ENCODE data around the gene RMRP. TPM values are rescaled to one million over a fixed set of nuclear protein-coding genes. Genes with fewer than 3 reads are reported as not detected.

The RMRP gene
- total RNA-seq, 1 donor = 88,726 TPM

DNA sequence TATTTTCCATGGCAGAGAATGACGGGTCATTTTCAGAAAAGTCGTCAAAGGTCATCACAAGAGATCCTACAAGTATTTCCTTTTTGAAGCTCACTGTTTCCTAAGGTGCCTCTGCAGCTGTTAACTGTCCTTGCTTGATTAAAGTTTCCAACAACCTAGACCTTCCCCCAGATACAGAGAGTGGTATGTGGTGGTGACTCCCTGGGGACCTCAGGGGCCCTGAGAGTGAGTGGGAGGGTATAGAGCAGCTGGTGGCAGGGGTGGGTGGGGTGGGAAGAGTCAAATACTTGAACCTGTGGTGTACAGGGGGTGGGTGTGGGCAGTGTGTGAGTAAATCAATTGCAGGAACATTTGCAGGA is 38.0 kb downstream of the RMRP start:
- Histone ChIP-seq H3K27ac (ENCODE audit: low read depth, low read length) (no peak overlapping the region), H2AFZ (ENCODE audit: low read length) (no peak overlapping the region), H3K9me3 (ENCODE audit: low read depth, low read length) (no peaks in the 10 kb centered on the region), H3K36me3 (ENCODE audit: insufficient read depth, low read length) (no peaks in the 10 kb centered on the region), H3K4me2 (ENCODE audit: insufficient read depth, low read length) (no peak overlapping the region), H3K27me3 (ENCODE audit: insufficient read depth, low read length) (peaks cover 9% of the 10 kb centered on the region), H4K20me1 (ENCODE audit: insufficient read depth, low read length) (no peaks in the 10 kb centered on the region), H3K79me2 (ENCODE audit: insufficient read depth, low read length) (no peaks in the 10 kb centered on the region), H3K4me3 (ENCODE audit: insufficient read depth, low read length) (no peak overlapping the region), H3K4me1 (ENCODE audit: insufficient read depth, low read length) (no peaks in the 10 kb centered on the region)
- TF ChIP-seq CTCF (IDR thresholded peaks at IDR 0.05; ENCODE audit: extremely low read depth, low read depth, low read length) = no peak
- no peak for DNase-seq (ENCODE audit: insufficient read length, low spot score, missing footprints)

- H3K4me2 ChIP-seq (ENCODE audit: insufficient read depth, low read length) = no peak overlapping the region
- H3K27me3 ChIP-seq (ENCODE audit: insufficient read depth, low read length) = peaks cover 9% of the 10 kb centered on the region
- H3K4me1 ChIP-seq (ENCODE audit: insufficient read depth, low read length) = no peaks in the 10 kb centered on the region
- H3K36me3 ChIP-seq (ENCODE audit: insufficient read depth, low read length) = no peaks in the 10 kb centered on the region
- no peaks in the 10 kb centered on the region for H3K9me3 ChIP-seq (ENCODE audit: low read depth, low read length)
- no peak overlapping the region for H2AFZ ChIP-seq (ENCODE audit: low read length)
- no peak overlapping the region for H3K4me3 ChIP-seq (ENCODE audit: insufficient read depth, low read length)
- H3K79me2 ChIP-seq (ENCODE audit: insufficient read depth, low read length) = no peaks in the 10 kb centered on the region
- no peaks in the 10 kb centered on the region for H4K20me1 ChIP-seq (ENCODE audit: insufficient read depth, low read length)
- no peak for TF ChIP-seq CTCF (IDR thresholded peaks at IDR 0.05; ENCODE audit: extremely low read depth, low read depth, low read length)
- no peak for DNase-seq (ENCODE audit: insufficient read length, low spot score, missing footprints)
- no peak overlapping the region for H3K27ac ChIP-seq (ENCODE audit: low read depth, low read length)
Observed at GRCh38 chr9:35618854-35619799, 38.7 kb downstream of the RMRP start.

DNA sequence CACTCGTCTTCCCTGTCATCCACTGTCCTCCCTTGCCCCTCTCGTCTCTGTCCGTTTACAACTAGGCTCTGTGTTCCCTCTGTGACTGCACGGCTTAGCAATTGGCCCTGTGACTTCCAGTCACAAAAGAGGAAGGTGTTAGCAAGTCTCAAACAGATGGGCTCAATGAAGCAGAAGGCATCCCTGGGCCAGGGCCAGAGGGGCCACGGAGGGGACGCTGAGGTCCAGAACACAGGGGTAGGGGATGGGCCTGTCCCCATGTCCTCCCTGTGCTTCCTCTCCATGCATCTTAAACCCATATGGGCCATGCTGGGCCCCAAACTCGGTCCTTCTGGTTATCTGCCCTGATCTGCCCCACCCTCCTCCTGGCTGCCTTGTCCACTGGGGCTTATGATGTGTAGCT is 39.5 kb downstream of the RMRP start, which contains the start of gene CD72:
Gene CD72 (minus strand): TSS at position 89 of the 403 bp plus-strand sequence. CDS start 110 bp downstream, outside the sequence.
- Histone ChIP-seq H3K79me2 (ENCODE audit: insufficient read depth, low read length) (no peaks in the 10 kb centered on the region), H3K27ac (ENCODE audit: low read depth, low read length) (no peak within 1 kb of the TSS), H3K4me3 (ENCODE audit: insufficient read depth, low read length) (peak within 1 kb of the TSS; percentile 68), H3K9me3 (ENCODE audit: low read depth, low read length) (no peaks in the 10 kb centered on the region), H3K4me1 (ENCODE audit: insufficient read depth, low read length) (no peaks in the 10 kb centered on the region), H3K27me3 (ENCODE audit: insufficient read depth, low read length) (peaks cover 9% of the 10 kb centered on the region), H4K20me1 (ENCODE audit: insufficient read depth, low read length) (no peaks in the 10 kb centered on the region), H3K36me3 (ENCODE audit: insufficient read depth, low read length) (no peaks in the 10 kb centered on the region), H3K4me2 (ENCODE audit: insufficient read depth, low read length) (peak within 1 kb of the TSS; percentile 93), H2AFZ (ENCODE audit: low read length) (peak within 1 kb of the TSS; percentile 98)
- no peak for TF ChIP-seq CTCF (IDR thresholded peaks at IDR 0.05; ENCODE audit: extremely low read depth, low read depth, low read length)
- DNase-seq (ENCODE audit: insufficient read length, low spot score, missing footprints) = peak; percentile 39

DNA sequence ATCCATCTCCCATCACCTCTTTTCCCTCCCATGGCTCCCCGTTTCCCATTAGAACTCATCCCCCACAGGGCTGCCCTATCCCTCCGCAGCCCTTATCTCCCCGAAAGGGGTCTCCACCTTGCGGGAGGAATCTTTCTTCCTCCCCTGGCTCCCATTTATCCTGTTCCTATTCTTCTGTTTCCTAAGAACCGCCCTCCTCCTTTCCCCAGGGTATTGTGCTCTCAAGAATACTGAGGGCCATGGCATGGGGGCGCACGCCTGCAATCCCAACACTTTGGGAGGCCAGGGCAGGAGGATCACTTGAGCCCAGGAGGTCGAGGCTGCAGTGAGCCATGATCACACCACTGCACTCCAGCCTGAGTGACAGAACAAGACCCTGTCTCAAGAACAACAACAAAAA is 40.3 kb downstream of the RMRP start:
- peaks cover 12% of the 10 kb centered on the region for H3K27me3 ChIP-seq (ENCODE audit: insufficient read depth, low read length)
- no peak for TF ChIP-seq CTCF (IDR thresholded peaks at IDR 0.05; ENCODE audit: extremely low read depth, low read depth, low read length)
- H3K27ac ChIP-seq (ENCODE audit: low read depth, low read length) = no peak overlapping the region
- H2AFZ ChIP-seq (ENCODE audit: low read length) = peak overlapping the region; percentile 98
- no peaks in the 10 kb centered on the region for H4K20me1 ChIP-seq (ENCODE audit: insufficient read depth, low read length)
- no peak for DNase-seq (ENCODE audit: insufficient read length, low spot score, missing footprints)
- H3K4me3 ChIP-seq (ENCODE audit: insufficient read depth, low read length) = peak overlapping the region; percentile 68
- no peaks in the 10 kb centered on the region for H3K36me3 ChIP-seq (ENCODE audit: insufficient read depth, low read length)
- no peaks in the 10 kb centered on the region for H3K9me3 ChIP-seq (ENCODE audit: low read depth, low read length)
- peak overlapping the region; percentile 93 for H3K4me2 ChIP-seq (ENCODE audit: insufficient read depth, low read length)
- H3K79me2 ChIP-seq (ENCODE audit: insufficient read depth, low read length) = no peaks in the 10 kb centered on the region
- no peaks in the 10 kb centered on the region for H3K4me1 ChIP-seq (ENCODE audit: insufficient read depth, low read length)

Data from osteoblast (primary cell).